HL-60 (cell line): ENCODE measurements around the gene TTLL8.
A peak's percentile ranks its signal among the peaks of the same experiment; 100 is the strongest.

Source experiments
- DNase-seq, 2 experiments: peaks; one replicate each; pipeline ENCODE4 v3.0.0-alpha.2; 2010 to 2020; ENCODE audit warnings: low read depth in 1 of 2, low spot score in 1 of 2
- H3K27ac ChIP-seq: fragments of 250-450 bp; sonication (Bioruptor Pico); replicated peaks from 2 replicates; pipeline ENCODE4 v1.5.1; 2020; ENCODE audit warnings: mild to moderate bottlenecking, moderate library complexity
- H3K27me3 ChIP-seq: fragments of 250-450 bp; sonication (Bioruptor Pico); 2 replicates; pipeline ENCODE4 v1.5.1; 2021; ENCODE audit warnings: mild to moderate bottlenecking, moderate library complexity; ENCODE audit not compliant: insufficient read depth, poor library complexity, severe bottlenecking
- H3K4me3 ChIP-seq: replicated peaks from 2 replicates; pipeline ENCODE4 v1.5.1; 2011; ENCODE audit warnings: mild to moderate bottlenecking, control low read depth, low read length; ENCODE audit not compliant: insufficient read depth
- GABPA ChIP-seq: IDR thresholded peaks from 2 replicates; pipeline ENCODE4 v1.6.1; 2012; ENCODE audit warnings: low read depth
- POLR2AphosphoS5 ChIP-seq: IDR thresholded peaks from 2 replicates; pipeline ENCODE4 v1.6.1; 2012; ENCODE audit warnings: low read depth
- SPI1 ChIP-seq: IDR thresholded peaks from 2 replicates; pipeline ENCODE4 v1.6.1; 2012; ENCODE audit warnings: low read depth, mild to moderate bottlenecking, borderline replicate concordance
- TF ChIP-seq, protein P1 (sequence below): IDR thresholded peaks from 2 replicates; pipeline ENCODE4 v1.6.1; 2012; ENCODE audit warnings: low read depth; ENCODE audit not compliant: insufficient replicate concordance
- TF ChIP-seq, protein P2 (sequence below): IDR thresholded peaks from one replicate; pipeline ENCODE4 v1.5.1; 2011; ENCODE audit warnings: low read length, control low read depth, inconsistent platforms; ENCODE audit not compliant: insufficient read depth

The TTLL8 gene

DNA sequence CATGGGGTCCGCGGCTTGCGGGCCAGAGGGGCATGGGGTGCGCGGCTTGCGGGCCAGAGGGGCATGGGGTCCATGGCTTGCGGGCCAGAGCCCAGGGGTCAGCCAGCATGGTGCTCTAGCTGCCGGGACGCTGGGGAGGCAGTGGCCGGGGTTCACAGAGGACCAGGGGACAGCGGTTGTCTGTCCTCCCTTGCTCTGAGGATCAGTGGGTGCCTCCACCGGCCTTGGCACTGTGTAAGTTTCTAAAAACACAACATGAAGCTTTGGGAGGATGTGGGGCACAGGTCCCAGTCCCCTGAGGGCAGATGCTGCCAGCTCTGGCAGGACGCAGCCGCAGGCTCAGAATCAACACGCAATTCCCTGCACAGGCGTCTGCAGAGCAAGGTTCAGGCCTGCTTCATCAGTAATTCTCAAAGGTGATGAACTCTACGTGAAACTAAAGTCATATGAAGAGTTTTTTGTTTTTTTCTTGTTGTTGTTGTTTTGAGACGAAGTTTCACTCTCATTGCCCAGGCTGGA lies 24.2 kb upstream of the TTLL8 start:
- DNase-seq: no peak

DNA sequence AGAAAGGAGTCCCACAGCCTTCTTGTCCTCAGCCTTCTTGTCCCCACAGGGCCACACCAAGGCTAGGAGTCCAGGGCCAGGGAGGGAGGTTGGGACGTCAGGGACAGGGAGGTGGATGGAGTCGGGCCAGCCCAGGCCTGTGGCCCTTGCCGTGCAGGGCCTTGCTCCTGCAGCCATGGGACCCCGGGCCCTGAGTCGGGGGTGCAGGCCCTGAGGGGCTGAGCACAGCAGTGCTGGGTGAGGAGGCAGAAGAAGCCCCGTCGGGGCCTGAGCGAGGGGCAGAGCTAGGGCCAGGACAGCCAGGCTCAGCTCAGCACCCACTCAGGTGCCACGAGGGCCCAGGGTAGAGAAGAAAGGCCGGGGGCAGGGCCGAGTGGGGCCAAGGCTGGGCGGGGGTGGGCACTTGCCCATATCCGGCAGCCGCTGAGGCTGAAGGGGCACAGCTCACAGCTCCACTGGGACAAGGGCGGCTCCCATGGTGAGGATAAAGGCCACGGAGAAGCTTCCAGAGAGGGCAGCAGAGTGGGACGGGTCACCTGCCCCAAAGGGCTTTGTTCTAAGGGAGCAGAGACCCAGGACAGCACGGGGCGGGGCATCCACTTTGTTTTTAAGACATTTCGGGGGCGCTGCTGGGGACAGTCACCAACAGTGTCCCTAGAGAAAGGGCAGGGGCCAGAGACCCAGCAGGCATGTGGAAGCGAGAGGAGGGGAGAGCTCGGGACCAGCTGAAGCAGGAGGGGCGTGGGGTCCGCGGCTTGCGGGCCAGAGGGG lies 23.5 kb upstream of the TTLL8 start:
- H3K27me3 ChIP-seq: no peaks in the 10 kb centered on the region
- no peak overlapping the region for H3K4me3 ChIP-seq
- peak overlapping the region; percentile 41 for H3K27ac ChIP-seq
- DNase-seq: no peak
- TF ChIP-seq, protein P1, sequence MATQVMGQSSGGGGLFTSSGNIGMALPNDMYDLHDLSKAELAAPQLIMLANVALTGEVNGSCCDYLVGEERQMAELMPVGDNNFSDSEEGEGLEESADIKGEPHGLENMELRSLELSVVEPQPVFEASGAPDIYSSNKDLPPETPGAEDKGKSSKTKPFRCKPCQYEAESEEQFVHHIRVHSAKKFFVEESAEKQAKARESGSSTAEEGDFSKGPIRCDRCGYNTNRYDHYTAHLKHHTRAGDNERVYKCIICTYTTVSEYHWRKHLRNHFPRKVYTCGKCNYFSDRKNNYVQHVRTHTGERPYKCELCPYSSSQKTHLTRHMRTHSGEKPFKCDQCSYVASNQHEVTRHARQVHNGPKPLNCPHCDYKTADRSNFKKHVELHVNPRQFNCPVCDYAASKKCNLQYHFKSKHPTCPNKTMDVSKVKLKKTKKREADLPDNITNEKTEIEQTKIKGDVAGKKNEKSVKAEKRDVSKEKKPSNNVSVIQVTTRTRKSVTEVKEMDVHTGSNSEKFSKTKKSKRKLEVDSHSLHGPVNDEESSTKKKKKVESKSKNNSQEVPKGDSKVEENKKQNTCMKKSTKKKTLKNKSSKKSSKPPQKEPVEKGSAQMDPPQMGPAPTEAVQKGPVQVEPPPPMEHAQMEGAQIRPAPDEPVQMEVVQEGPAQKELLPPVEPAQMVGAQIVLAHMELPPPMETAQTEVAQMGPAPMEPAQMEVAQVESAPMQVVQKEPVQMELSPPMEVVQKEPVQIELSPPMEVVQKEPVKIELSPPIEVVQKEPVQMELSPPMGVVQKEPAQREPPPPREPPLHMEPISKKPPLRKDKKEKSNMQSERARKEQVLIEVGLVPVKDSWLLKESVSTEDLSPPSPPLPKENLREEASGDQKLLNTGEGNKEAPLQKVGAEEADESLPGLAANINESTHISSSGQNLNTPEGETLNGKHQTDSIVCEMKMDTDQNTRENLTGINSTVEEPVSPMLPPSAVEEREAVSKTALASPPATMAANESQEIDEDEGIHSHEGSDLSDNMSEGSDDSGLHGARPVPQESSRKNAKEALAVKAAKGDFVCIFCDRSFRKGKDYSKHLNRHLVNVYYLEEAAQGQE: no peak
- TF ChIP-seq GABPA: no peak
- TF ChIP-seq POLR2AphosphoS5: no peak
- TF ChIP-seq, protein P2, sequence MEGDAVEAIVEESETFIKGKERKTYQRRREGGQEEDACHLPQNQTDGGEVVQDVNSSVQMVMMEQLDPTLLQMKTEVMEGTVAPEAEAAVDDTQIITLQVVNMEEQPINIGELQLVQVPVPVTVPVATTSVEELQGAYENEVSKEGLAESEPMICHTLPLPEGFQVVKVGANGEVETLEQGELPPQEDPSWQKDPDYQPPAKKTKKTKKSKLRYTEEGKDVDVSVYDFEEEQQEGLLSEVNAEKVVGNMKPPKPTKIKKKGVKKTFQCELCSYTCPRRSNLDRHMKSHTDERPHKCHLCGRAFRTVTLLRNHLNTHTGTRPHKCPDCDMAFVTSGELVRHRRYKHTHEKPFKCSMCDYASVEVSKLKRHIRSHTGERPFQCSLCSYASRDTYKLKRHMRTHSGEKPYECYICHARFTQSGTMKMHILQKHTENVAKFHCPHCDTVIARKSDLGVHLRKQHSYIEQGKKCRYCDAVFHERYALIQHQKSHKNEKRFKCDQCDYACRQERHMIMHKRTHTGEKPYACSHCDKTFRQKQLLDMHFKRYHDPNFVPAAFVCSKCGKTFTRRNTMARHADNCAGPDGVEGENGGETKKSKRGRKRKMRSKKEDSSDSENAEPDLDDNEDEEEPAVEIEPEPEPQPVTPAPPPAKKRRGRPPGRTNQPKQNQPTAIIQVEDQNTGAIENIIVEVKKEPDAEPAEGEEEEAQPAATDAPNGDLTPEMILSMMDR: no peak
- no peak for TF ChIP-seq SPI1

More for the DNA sequence above, 24.2 kb upstream of the TTLL8 start:
- Histone ChIP-seq H3K27me3 (no peaks in the 10 kb centered on the region), H3K4me3 (no peak overlapping the region), H3K27ac (no peak overlapping the region; the same call in 1 of the 2 replicates)
- TF ChIP-seq GABPA: no peak
- TF ChIP-seq, protein P1: no peak
- no peak for TF ChIP-seq POLR2AphosphoS5
- TF ChIP-seq, protein P2: no peak
- TF ChIP-seq SPI1: no peak

DNA sequence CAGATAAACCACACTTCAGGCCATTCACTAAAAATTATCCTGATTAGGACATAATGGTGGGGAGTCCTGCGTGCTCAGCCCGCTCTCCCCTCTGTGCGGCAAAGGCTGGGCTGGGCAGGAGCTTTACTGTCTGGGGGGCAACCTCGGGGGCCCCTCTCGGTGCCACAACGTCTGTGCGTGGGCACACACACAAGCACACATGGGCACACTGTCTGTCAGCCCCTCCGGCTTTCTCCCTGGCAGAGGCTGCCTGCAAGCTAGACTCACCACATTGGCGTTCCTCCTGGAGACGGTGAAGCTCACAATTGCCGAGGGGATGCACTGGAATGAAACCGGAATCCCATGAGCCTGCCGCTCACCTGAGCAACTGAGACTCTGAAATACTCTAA lies 22.0 kb upstream of the TTLL8 start:
- no peak overlapping the region for H3K27ac ChIP-seq
- TF ChIP-seq GABPA (no peak), SPI1 (no peak), POLR2AphosphoS5 (no peak)
- TF ChIP-seq, protein P2: no peak
- TF ChIP-seq, protein P1: no peak

More for the DNA sequence above, 22.0 kb upstream of the TTLL8 start:
- no peak for DNase-seq
- H3K4me3 ChIP-seq: no peak overlapping the region
- no peaks in the 10 kb centered on the region for H3K27me3 ChIP-seq
